Measurements from ENCODE around the gene TMEM269. TPM values are rescaled to one million over a fixed set of nuclear protein-coding genes. Genes with fewer than 3 reads are reported as not detected.
A peak's percentile ranks its signal among the peaks of the same experiment; 100 is the strongest.

Gene TMEM269
- total RNA-seq, 1 experiment from 2014 or later = 0.28 TPM

DNA sequence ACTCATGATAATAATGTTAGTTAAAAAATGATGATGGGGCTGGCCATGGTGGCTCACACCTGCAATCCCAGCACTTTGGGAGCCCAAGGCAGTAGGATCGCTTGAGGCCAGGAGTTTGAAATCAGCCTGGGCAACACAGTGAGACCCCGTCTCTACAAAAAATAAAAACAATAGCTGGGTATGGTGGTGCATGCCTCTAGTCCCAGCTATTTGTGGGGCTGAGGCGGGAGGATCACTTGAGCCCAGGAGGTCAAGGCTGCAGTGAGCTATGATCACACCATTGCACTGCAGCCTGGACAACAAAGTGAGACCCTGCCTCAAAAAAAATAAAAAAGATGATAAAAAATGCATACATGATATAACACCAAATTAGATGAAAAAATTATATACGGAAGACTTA lies 23.2 kb upstream of the TMEM269 start:
- ChIA-PET CTCF (interaction anchor here (0.6 kb wide), 1 partner anchor 305 kb away, joined by 4 read pairs; no protein-coding TSS in a partner anchor), POLR2A (ENCODE audit: unreplicated experiment) (no interaction called here)
- no peak for DNase-seq
- no peak for TF ChIP-seq EZH2 (IDR thresholded peaks at IDR 0.05; ENCODE audit: low read depth)
- no peak for TF ChIP-seq CTCF (conservative IDR thresholded peaks at IDR 0.05)
- no peaks in the 10 kb centered on the region; the same call in 1 of the 2 replicates for H3F3A ChIP-seq (ENCODE audit: insufficient read depth, low read depth)
- H3K27ac ChIP-seq = no peak overlapping the region
- peaks cover 10% of the 10 kb centered on the region; the same call in 1 of the 2 replicates for H3K4me1 ChIP-seq (replicated peaks; ENCODE audit: insufficient read depth)
- H3K9me2 ChIP-seq (ENCODE audit: insufficient read depth) = no peaks in the 10 kb centered on the region
- H4K20me1 ChIP-seq (ENCODE audit: insufficient read depth) = no peaks in the 10 kb centered on the region
- H3K36me3 ChIP-seq (ENCODE audit: low read depth) = 0 out of 2 replicates have a peak, but pooled peaks cover under 1% of the 10 kb centered on the region
- no peak overlapping the region for H2AFZ ChIP-seq
- H3K9me3 ChIP-seq (ENCODE audit: insufficient read depth, low read depth) = no peaks in the 10 kb centered on the region
- BruUV-seq (replicated peaks) = no TSS peak
- no peak overlapping the region for H3K4me2 ChIP-seq
- intact Hi-C loops (cut with micrococcal nuclease; ENCODE audit: unreplicated experiment) = loop anchor here (10.0 kb wide), 1 partner anchor 1327 kb away; no protein-coding TSS in a partner anchor
- H3K4me3 ChIP-seq = no peak overlapping the region
- no peaks in the 10 kb centered on the region for H3K27me3 ChIP-seq (ENCODE audit: insufficient read depth, low read depth)
- peaks cover 10% of the 10 kb centered on the region; the same call in 1 of the 2 replicates for H3K79me2 ChIP-seq (ENCODE audit: low read depth)

DNA sequence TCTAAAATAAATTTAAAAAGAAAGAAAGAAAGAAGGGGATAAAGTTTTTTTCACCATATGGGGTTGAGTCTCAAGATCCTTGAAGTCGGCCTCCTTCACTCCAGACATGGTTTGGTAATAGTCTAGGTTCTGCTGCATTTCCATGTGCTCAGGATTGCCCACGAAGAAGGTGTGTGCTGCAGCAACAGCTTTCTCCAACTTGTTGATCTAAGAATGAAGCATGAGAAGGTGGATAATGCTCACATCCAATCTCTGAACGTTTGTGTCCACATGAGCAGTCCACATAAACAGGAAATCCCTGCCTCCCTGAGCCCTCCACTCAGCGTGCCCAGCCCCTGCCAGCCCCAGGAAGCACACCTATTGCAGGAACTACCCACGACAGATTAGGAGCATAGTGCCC lies 22.5 kb upstream of the TMEM269 start:
- H3K79me2 ChIP-seq (ENCODE audit: low read depth) = peaks cover 10% of the 10 kb centered on the region; the same call in 1 of the 2 replicates
- H3K27ac ChIP-seq = no peak overlapping the region

DNA sequence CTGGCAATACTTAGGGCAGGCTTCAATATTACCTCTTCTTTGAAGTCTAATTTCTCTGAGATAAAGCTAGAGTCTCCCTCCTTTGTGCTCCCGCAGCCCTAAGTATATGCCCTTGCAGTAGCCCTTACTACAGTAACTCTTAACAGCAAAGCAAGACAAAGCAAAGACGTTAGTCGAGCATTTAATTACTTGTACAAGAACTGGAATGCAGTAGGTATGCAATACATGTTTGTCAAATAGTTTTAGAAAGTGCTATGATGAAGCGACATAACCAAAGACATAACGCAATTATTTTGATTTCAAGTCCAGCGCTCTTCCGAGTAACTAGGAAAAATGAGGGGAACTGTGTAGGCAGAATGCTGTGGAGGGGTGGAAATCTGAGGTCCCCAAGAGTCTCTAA lies 19.5 kb upstream of the TMEM269 start:
- no peaks in the 10 kb centered on the region for H3K36me3 ChIP-seq (ENCODE audit: low read depth)
- no peak overlapping the region for H2AFZ ChIP-seq
- TF ChIP-seq EZH2 (IDR thresholded peaks at IDR 0.05; ENCODE audit: low read depth) = no peak
- TF ChIP-seq CTCF (conservative IDR thresholded peaks at IDR 0.05) = no peak
- ChIA-PET POLR2A (ENCODE audit: unreplicated experiment) (no interaction called here), CTCF (interaction anchor here (0.9 kb wide), 1 partner anchor 81 kb away, joined by 12 read pairs; the partner anchor contains the start of gene ZNF691)
- no peak for DNase-seq
- H3K4me2 ChIP-seq = peak overlapping the region; percentile 98
- no TSS peak for BruUV-seq (replicated peaks)
- no peaks in the 10 kb centered on the region for H3F3A ChIP-seq (ENCODE audit: insufficient read depth, low read depth)
- peaks cover 27% of the 10 kb centered on the region for H3K79me2 ChIP-seq (ENCODE audit: low read depth)
- no peaks in the 10 kb centered on the region for H3K9me2 ChIP-seq (ENCODE audit: insufficient read depth)
- no peaks in the 10 kb centered on the region for H3K9me3 ChIP-seq (ENCODE audit: insufficient read depth, low read depth)
- no peak overlapping the region for H3K27ac ChIP-seq
- H3K4me1 ChIP-seq (replicated peaks; ENCODE audit: insufficient read depth) = peaks cover 24% of the 10 kb centered on the region
- intact Hi-C loops (cut with micrococcal nuclease; ENCODE audit: unreplicated experiment) = loop anchor here (10.0 kb wide), 1 partner anchor 1330 kb away; no protein-coding TSS in a partner anchor
- no peaks in the 10 kb centered on the region for H3K27me3 ChIP-seq (ENCODE audit: insufficient read depth, low read depth)
- H3K4me3 ChIP-seq = peak overlapping the region; percentile 86; the same call in 1 of the 2 replicates
- H4K20me1 ChIP-seq (ENCODE audit: insufficient read depth) = no peaks in the 10 kb centered on the region

More for the DNA sequence above, 22.5 kb upstream of the TMEM269 start:
- DNase-seq = no peak
- Histone ChIP-seq H3K4me1 (replicated peaks; ENCODE audit: insufficient read depth) (peaks cover 10% of the 10 kb centered on the region; the same call in 1 of the 2 replicates), H4K20me1 (ENCODE audit: insufficient read depth) (no peaks in the 10 kb centered on the region), H3K36me3 (ENCODE audit: low read depth) (no peaks in the 10 kb centered on the region), H2AFZ (no peak overlapping the region), H3K4me3 (no peak overlapping the region), H3F3A (ENCODE audit: insufficient read depth, low read depth) (no peaks in the 10 kb centered on the region; the same call in 1 of the 2 replicates), H3K9me3 (ENCODE audit: insufficient read depth, low read depth) (no peaks in the 10 kb centered on the region), H3K27me3 (ENCODE audit: insufficient read depth, low read depth) (no peaks in the 10 kb centered on the region), H3K4me2 (no peak overlapping the region), H3K9me2 (ENCODE audit: insufficient read depth) (no peaks in the 10 kb centered on the region)
- POLR2A ChIA-PET (ENCODE audit: unreplicated experiment) = interaction anchor here (0.7 kb wide), 1 partner anchor 112 kb away, joined by 7 read pairs; no protein-coding TSS in a partner anchor
- no TSS peak for BruUV-seq (replicated peaks)
- intact Hi-C loops (cut with micrococcal nuclease; ENCODE audit: unreplicated experiment) = loop anchor here (10.0 kb wide), 1 partner anchor 1327 kb away; no protein-coding TSS in a partner anchor
- TF ChIP-seq EZH2 (IDR thresholded peaks at IDR 0.05; ENCODE audit: low read depth) (no peak), CTCF (conservative IDR thresholded peaks at IDR 0.05) (no peak)
- CTCF ChIA-PET = interaction anchor here (1.1 kb wide), 1 partner anchor 305 kb away, joined by 4 read pairs; no protein-coding TSS in a partner anchor
